Neuron (in vitro differentiated cells): ENCODE measurements around the gene ARID5B.
A peak's percentile ranks its signal among the peaks of the same experiment; 100 is the strongest.

Source experiments
- H2AFZ ChIP-seq: one replicate; pipeline ENCODE4 v1.6.1; 2013; ENCODE audit warnings: low read depth, mild to moderate bottlenecking, inconsistent platforms, low read length, moderate library complexity
- H3K27me3 ChIP-seq: one replicate; pipeline ENCODE4 v1.6.1; 2013; ENCODE audit warnings: low read length; ENCODE audit not compliant: insufficient read depth
- H3K36me3 ChIP-seq: one replicate; pipeline ENCODE4 v1.6.1; 2013; ENCODE audit warnings: low read length; ENCODE audit not compliant: insufficient read depth
- H3K4me1 ChIP-seq: one replicate; pipeline ENCODE4 v1.6.1; 2013; ENCODE audit warnings: low read length; ENCODE audit not compliant: insufficient read depth
- H3K4me3 ChIP-seq: 2 replicates; pipeline ENCODE4 v1.5.1; 2013; ENCODE audit warnings: mild to moderate bottlenecking, low read length, moderate library complexity
- H3K9me3 ChIP-seq: one replicate; pipeline ENCODE4 v1.6.1; 2013; ENCODE audit warnings: low read length

Gene ARID5B

DNA sequence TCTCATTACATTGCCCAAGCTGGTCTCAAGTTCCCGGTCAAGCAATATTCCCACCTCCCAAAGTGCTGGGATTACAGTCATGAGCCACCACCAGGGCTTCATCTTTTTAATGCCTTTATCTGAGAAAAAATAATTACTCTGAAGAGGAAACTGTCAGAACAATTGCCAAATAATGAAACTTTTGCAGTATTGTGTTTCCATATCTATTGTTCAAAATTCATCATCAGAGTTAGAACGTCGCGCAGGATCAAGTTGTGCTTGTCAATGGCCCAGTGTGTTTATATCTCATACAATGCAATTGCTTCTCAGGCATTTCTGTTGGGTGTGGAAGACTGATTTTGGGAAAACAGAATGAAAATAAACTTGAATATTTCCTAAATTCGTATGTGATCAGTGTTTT is 143.1 kb downstream of the ARID5B start:
- no peaks in the 10 kb centered on the region for H3K27me3 ChIP-seq
- H3K36me3 ChIP-seq: no peaks in the 10 kb centered on the region
- no peaks in the 10 kb centered on the region for H3K9me3 ChIP-seq
- peaks cover 60% of the 10 kb centered on the region for H3K4me1 ChIP-seq
- no peak overlapping the region for H3K4me3 ChIP-seq
- no peak overlapping the region for H2AFZ ChIP-seq

- no peaks in the 10 kb centered on the region for H3K36me3 ChIP-seq
- H3K27me3 ChIP-seq: no peaks in the 10 kb centered on the region
- H3K9me3 ChIP-seq: no peaks in the 10 kb centered on the region
- H3K4me1 ChIP-seq: peaks cover 65% of the 10 kb centered on the region
- no peak overlapping the region for H3K4me3 ChIP-seq
- no peak overlapping the region for H2AFZ ChIP-seq
Measured at GRCh38 chr10:62045765-62046521, 144.4 kb downstream of the ARID5B start.

DNA sequence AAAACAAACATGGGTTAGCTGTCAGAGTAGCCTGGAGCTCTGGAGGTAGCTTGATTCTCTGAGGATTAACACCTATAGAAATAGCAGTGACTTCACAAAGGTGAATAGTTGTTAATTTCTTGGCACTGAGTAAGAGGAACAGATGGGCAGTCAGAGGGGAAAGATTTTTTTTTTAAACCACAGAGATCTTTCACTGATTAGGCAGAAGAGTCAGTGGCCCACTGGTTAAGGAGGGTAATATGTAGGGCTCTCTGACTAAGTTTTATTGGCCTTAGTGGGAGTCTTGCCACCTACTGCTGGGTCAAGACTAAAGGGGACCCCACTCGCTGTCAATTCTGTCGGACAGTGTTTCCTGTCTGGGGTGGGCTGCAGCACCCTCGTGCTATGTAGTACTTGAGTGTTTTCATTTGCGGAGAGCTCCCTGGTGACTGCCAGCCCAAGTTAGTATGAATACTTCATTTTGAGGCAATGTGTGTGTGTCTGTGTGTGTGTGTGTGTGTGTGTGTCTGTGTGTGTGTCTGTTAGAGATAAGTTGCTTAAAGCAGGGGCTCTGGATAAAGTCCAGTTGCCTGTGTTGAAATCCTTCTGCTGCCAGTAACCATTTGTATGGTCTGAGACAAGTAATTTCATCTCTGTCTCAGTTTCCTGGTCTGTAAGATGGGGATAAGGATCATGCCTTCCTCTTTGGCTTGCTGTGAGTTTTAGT is 145.2 kb downstream of the ARID5B start:
- no peaks in the 10 kb centered on the region for H3K36me3 ChIP-seq
- no peak overlapping the region for H2AFZ ChIP-seq
- no peak overlapping the region for H3K4me3 ChIP-seq
- H3K4me1 ChIP-seq: peaks cover 70% of the 10 kb centered on the region
- H3K9me3 ChIP-seq: no peaks in the 10 kb centered on the region
- no peaks in the 10 kb centered on the region for H3K27me3 ChIP-seq

GRCh38 chr10:62047228-62047892 is 145.9 kb downstream of the ARID5B start:
- H2AFZ ChIP-seq: no peak overlapping the region
- no peak overlapping the region for H3K4me3 ChIP-seq
- peaks cover 76% of the 10 kb centered on the region for H3K4me1 ChIP-seq
- no peaks in the 10 kb centered on the region for H3K27me3 ChIP-seq
- no peaks in the 10 kb centered on the region for H3K9me3 ChIP-seq
- H3K36me3 ChIP-seq: peaks cover 4% of the 10 kb centered on the region

DNA sequence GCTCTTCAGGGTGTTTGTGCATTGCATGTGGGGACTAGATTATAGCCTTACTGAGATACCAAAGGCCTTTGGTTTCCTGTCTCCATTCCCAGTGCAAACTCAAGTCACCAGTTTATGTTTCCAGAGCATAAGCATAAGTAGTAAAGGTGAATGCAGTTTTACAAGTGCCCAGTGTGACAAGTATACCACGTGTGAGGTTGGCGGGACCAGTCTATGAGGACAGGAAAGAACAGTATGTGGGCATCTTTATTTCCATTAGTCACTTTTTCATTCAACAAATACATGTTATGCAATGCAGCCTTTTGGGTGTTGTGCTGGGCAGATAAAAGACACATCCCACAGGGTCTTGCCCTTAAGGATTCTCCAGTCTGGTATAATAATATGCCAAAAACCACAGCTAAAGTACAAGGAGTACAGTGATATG is 146.5 kb downstream of the ARID5B start:
- Histone ChIP-seq H3K9me3 (no peaks in the 10 kb centered on the region), H2AFZ (no peak overlapping the region), H3K27me3 (no peaks in the 10 kb centered on the region), H3K4me3 (no peak overlapping the region), H3K36me3 (peaks cover 10% of the 10 kb centered on the region), H3K4me1 (peaks cover 72% of the 10 kb centered on the region)

DNA sequence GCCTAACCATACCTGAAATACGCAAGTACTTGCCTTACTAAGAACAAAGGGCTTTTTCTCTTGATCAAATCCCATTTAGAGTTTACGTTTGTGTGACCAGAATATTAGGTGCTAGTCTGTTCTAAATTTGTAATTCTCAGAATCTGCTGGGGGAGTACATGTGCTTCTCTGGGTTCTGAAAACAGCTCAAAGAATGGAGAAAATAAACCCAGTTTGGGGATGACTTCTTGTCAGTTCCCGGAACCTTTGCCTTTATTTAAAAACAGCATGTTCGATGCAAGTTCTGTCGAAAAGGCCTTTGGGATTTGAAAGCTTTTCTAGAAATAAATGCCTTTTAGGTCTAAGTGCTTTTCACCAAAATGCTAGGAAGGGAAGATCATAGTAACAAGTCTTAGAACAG is 147.0 kb downstream of the ARID5B start:
- H3K4me3 ChIP-seq: no peak overlapping the region
- H3K9me3 ChIP-seq: no peaks in the 10 kb centered on the region
- no peaks in the 10 kb centered on the region for H3K27me3 ChIP-seq
- H3K36me3 ChIP-seq: peaks cover 15% of the 10 kb centered on the region
- H3K4me1 ChIP-seq: peaks cover 67% of the 10 kb centered on the region
- no peak overlapping the region for H2AFZ ChIP-seq

GRCh38 chr10:62048919-62049623 is 147.6 kb downstream of the ARID5B start:
- H3K36me3 ChIP-seq: peaks cover 20% of the 10 kb centered on the region
- peaks cover 61% of the 10 kb centered on the region for H3K4me1 ChIP-seq
- H3K27me3 ChIP-seq: no peaks in the 10 kb centered on the region
- H3K4me3 ChIP-seq: peak overlapping the region; percentile 55
- no peaks in the 10 kb centered on the region for H3K9me3 ChIP-seq
- no peak overlapping the region for H2AFZ ChIP-seq

DNA sequence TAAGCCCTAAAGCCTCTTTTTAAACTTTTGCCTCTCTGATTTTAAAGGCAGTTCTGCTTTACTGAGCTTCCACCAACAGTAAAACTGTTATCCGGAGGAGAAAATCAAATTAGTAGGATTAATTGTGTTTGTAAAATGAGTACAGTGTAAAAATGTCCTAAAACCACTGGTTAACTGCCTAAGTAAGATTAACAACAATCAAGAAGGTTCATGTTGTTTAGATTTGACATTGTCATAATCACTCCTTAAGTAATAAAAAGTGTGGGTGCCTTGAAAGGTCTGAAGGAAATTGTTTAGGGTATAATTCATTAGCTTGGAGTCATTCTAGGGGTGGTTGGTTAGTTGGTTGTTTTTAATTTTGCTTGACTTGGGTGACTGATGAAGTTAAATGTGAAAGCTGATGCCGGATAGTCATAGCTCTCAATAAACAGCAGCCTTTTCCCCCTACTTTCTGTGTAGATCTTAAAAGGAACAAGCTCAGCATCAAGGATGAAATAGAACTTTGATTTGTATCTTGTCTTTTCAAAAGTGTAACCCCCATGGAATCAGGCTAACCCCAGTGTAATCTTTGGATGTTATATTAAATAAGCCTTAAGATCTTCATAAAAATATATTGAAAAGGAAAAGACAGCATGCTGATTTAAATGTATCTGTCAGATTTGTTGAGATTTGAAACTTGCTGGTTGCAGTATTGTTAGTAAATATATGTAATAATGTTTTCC is 148.3 kb downstream of the ARID5B start:
- H3K27me3 ChIP-seq: no peaks in the 10 kb centered on the region
- H3K4me1 ChIP-seq: peaks cover 61% of the 10 kb centered on the region
- no peak overlapping the region for H2AFZ ChIP-seq
- H3K4me3 ChIP-seq: peak overlapping the region; percentile 55
- peaks cover 28% of the 10 kb centered on the region for H3K36me3 ChIP-seq
- H3K9me3 ChIP-seq: no peaks in the 10 kb centered on the region

DNA sequence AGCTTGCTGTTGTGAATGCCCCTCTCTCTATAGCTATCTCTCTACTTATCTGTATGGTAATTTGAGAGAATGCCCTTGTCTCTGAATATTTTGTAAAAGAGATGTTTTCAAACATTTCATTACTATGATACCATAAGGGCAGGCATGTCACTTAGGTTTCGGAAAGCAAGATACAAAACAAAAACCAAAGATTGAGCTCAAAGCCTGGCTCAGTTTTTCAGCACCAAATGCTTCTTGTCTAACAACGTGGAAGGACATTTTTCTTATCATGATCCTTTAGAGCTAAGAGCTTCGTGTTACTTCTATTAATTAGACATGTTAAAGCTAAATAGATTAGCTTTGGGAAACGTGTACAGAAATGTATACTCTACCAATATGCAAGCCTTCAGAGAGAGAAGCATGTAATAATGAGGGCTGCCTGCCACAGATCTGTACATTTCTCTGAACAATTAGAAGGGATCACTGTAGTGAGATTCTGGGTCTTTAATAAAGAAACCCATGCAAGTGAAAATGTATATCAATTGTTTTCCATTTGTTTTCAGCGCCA is 148.9 kb downstream of the ARID5B start:
- peak overlapping the region; percentile 55 for H3K4me3 ChIP-seq
- H3K9me3 ChIP-seq: no peaks in the 10 kb centered on the region
- peak overlapping the region; percentile 4 for H2AFZ ChIP-seq
- H3K36me3 ChIP-seq: peaks cover 29% of the 10 kb centered on the region
- peaks cover 61% of the 10 kb centered on the region for H3K4me1 ChIP-seq
- no peaks in the 10 kb centered on the region for H3K27me3 ChIP-seq

DNA sequence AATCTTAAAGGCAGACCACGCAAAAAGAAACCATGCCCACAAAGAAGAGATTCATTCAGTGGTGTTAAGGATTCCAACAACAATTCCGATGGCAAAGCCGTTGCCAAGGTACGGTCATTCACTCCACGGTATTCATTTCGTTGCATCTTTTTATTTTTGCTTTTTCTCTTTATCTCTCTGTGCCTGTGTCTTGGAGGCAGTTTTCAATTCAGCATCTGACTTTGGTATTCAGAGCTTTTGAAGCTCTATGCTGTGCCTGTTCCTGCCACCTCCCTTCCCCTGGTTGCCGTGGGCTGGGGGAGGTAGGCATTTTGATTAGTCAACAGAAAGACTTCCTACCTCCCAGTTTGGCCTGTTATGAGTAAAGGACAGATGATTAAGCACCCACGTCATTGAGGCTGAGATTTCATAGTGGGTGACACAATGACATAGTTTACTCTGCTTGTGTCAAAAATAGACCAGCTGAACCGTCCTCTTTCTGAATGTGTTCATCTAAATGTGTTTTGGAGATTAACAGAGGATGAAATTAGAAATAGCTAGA is 149.5 kb downstream of the ARID5B start:
- H3K4me1 ChIP-seq: peaks cover 56% of the 10 kb centered on the region
- H2AFZ ChIP-seq: peak overlapping the region; percentile 4
- peak overlapping the region; percentile 55 for H3K4me3 ChIP-seq
- no peaks in the 10 kb centered on the region for H3K9me3 ChIP-seq
- no peaks in the 10 kb centered on the region for H3K27me3 ChIP-seq
- H3K36me3 ChIP-seq: peaks cover 29% of the 10 kb centered on the region

GRCh38 chr10:62052276-62052675 is 150.8 kb downstream of the ARID5B start:
- H3K36me3 ChIP-seq: peaks cover 39% of the 10 kb centered on the region
- H3K9me3 ChIP-seq: no peaks in the 10 kb centered on the region
- no peak overlapping the region for H3K4me3 ChIP-seq
- no peaks in the 10 kb centered on the region for H3K27me3 ChIP-seq
- peaks cover 43% of the 10 kb centered on the region for H3K4me1 ChIP-seq
- no peak overlapping the region for H2AFZ ChIP-seq

GRCh38 chr10:62053860-62054259 is 152.4 kb downstream of the ARID5B start:
- Histone ChIP-seq H3K4me1 (peaks cover 27% of the 10 kb centered on the region), H3K4me3 (no peak overlapping the region), H3K36me3 (peaks cover 55% of the 10 kb centered on the region), H3K27me3 (no peaks in the 10 kb centered on the region), H2AFZ (no peak overlapping the region), H3K9me3 (no peaks in the 10 kb centered on the region)
